Caco-2 (cell line): Measurements from ENCODE around the gene DIAPH1. TPM values are rescaled to one million over a fixed set of nuclear protein-coding genes. Genes with fewer than 3 reads are reported as not detected.
A peak's percentile ranks its signal among the peaks of the same experiment; 100 is the strongest.

Experiments used
- BruUV-seq: library from RNA; stranded (reverse); fragments of 400-500 nt; replicated peaks from 2 replicates; lab custom pipeline; 2021; lab: Mats Ljungman, UMichigan
- CTCF ChIA-PET: fragments of 300-600 bp; sonication (Branson Sonifier 250); formaldehyde crosslinking; loops from one replicate; lab custom pipeline; 2022; ENCODE audit warnings: antibody characterized with exemption; lab: Charles Lee
- POLR2A ChIA-PET: fragments of 300-600 bp; sonication (Branson Sonifier 250); formaldehyde crosslinking; loops from one replicate; lab custom pipeline; 2022; ENCODE audit warnings: antibody characterized with exemption; lab: Charles Lee
- DNase-seq, 2 experiments: peaks; one replicate each; pipeline versions ENCODE4 v3.0.0 to v3.0.0-alpha.2; 2020 to 2022
- H3K27me3 ChIP-seq: replicated peaks from 2 replicates; pipeline ENCODE4 v1.6.0; 2011; ENCODE audit warnings: low read length; ENCODE audit not compliant: control insufficient read depth, insufficient read depth
- H3K36me3 ChIP-seq: 2 replicates; pipeline ENCODE4 v1.5.1; 2011; ENCODE audit warnings: low read length; ENCODE audit not compliant: control insufficient read depth, insufficient read depth
- H3K4me1 ChIP-seq: fragments of 250-450 bp; sonication (Bioruptor Pico); 2 replicates; pipeline ENCODE4 v1.5.1; 2020; ENCODE audit warnings: mild to moderate bottlenecking
- H3K4me3 ChIP-seq: 2 replicates; pipeline ENCODE4 v1.5.1; 2011; ENCODE audit warnings: low read depth, mild to moderate bottlenecking, control low read depth, low read length
- H3K9me3 ChIP-seq: fragments of 250-450 bp; sonication (Bioruptor Pico); 2 replicates; pipeline ENCODE4 v1.5.1; 2020; ENCODE audit warnings: mild to moderate bottlenecking, moderate library complexity
- H3K27ac Mint-ChIP-seq: one replicate; pipeline ENCODE4 v1.8.0; 2022; ENCODE audit warnings: mixed read lengths; ENCODE audit not compliant: unreplicated experiment
- H3K27me3 Mint-ChIP-seq: one replicate; pipeline ENCODE4 v1.8.0; 2022; ENCODE audit warnings: mixed read lengths; ENCODE audit not compliant: insufficient read depth, unreplicated experiment
- H3K36me3 Mint-ChIP-seq: one replicate; pipeline ENCODE4 v1.8.0; 2022; ENCODE audit warnings: mild to moderate bottlenecking, mixed read lengths; ENCODE audit not compliant: insufficient read depth, unreplicated experiment
- H3K4me1 Mint-ChIP-seq: one replicate; pipeline ENCODE4 v1.8.0; 2022; ENCODE audit warnings: low read depth, mixed read lengths; ENCODE audit not compliant: unreplicated experiment
- H3K4me3 Mint-ChIP-seq: one replicate; pipeline ENCODE4 v1.8.0; 2022; ENCODE audit warnings: mild to moderate bottlenecking, moderate library complexity, mixed read lengths; ENCODE audit not compliant: unreplicated experiment
- H3K9me3 Mint-ChIP-seq: one replicate; pipeline ENCODE4 v1.8.0; 2022; ENCODE audit warnings: mixed read lengths; ENCODE audit not compliant: unreplicated experiment
- intact Hi-C: fragments of 100-400 bp; cut with micrococcal nuclease; formaldehyde crosslinking; loops from one replicate; pipeline ENCODE4 v1.10.0; 2022; ENCODE audit not compliant: unreplicated experiment
- total RNA-seq: library from RNA; stranded (reverse); gene quantifications from 2 replicates; pipeline ENCODE4 v1.2.3, GENCODE V29; 2022
- TF ChIP-seq, protein P1 (sequence below), 2 experiments: fragments of 200-600 bp in 1 of 2; IDR thresholded peaks; 1 replicate in 1 of 2; 2 replicates in 1 of 2; pipeline versions ENCODE4 v1.5.1 to v1.8.0; 2011 to 2022; ENCODE audit warnings: antibody characterized with exemption in 1 of 2, control low read depth in 1 of 2, inconsistent platforms in 1 of 2, low read depth in 1 of 2, low read length in 1 of 2, mild to moderate bottlenecking in 1 of 2, moderate library complexity in 1 of 2; ENCODE audit not compliant: insufficient read depth in 1 of 2, severe bottlenecking in 1 of 2, unreplicated experiment in 1 of 2

DIAPH1 gene
- total RNA-seq, 1 experiment from 2014 or later: 161 TPM

DNA sequence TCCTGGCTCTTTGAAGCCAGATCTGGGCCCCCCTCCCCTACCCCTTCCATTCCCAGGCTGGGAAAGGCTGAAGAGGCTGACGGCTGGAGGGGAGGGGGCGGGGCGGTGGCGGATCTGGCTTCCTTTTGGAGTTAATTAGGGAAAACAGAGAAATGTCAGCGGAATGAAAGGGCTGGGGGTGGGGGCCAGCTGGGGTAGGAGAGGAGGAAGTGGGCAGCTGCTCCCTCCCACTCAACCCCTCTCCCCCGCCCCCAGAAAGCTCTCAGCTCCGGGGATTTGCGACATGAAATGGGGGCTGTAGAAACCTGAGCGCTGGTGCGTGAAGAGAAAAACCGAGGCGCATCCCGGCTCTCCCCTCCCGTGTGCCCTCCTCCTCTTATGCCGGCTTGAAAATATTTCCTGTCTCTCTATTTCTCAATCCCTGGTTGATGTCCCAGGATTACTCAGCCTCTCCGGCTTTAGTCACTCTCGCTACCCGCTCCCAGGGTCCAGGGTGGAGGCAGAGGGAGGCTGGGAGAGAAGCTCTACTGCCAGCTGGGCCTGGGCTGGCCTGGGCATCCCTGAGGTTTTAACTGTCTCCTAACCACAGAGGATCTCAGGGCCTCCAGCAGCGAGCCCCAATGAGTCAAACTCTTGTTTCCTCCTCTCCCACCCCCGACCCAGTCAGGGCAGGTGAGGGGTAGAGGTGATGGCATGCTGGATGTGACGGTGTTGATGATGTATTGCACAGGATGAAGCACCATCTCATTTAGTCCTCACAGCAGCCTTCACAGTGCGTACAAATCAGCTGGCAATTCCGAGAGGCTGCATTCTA is 109.8 kb downstream of the DIAPH1 start:
- TF ChIP-seq, protein P1, sequence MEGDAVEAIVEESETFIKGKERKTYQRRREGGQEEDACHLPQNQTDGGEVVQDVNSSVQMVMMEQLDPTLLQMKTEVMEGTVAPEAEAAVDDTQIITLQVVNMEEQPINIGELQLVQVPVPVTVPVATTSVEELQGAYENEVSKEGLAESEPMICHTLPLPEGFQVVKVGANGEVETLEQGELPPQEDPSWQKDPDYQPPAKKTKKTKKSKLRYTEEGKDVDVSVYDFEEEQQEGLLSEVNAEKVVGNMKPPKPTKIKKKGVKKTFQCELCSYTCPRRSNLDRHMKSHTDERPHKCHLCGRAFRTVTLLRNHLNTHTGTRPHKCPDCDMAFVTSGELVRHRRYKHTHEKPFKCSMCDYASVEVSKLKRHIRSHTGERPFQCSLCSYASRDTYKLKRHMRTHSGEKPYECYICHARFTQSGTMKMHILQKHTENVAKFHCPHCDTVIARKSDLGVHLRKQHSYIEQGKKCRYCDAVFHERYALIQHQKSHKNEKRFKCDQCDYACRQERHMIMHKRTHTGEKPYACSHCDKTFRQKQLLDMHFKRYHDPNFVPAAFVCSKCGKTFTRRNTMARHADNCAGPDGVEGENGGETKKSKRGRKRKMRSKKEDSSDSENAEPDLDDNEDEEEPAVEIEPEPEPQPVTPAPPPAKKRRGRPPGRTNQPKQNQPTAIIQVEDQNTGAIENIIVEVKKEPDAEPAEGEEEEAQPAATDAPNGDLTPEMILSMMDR (IDR thresholded peaks at IDR 0.05; ENCODE audit: insufficient read depth in 1 of 2, low read depth in 1 of 2, low read length in 1 of 2, severe bottlenecking in 1 of 2, unreplicated experiment in 1 of 2): no peak
- Histone ChIP-seq H3K4me3 (no peak overlapping the region), H3K27me3 (no peaks in the 10 kb centered on the region), H3K4me1 (no peaks in the 10 kb centered on the region), H3K9me3 (no peaks in the 10 kb centered on the region), H3K36me3 (no peaks in the 10 kb centered on the region; the same call in 1 of the 2 replicates)
- POLR2A ChIA-PET: no interaction called here
- Mint-ChIP-seq H3K36me3 (peaks cover 27% of the 10 kb centered on the region), H3K4me3 (no peak overlapping the region), H3K9me3 (no peaks in the 10 kb centered on the region), H3K27ac (peak overlapping the region; percentile 45), H3K27me3 (no peaks in the 10 kb centered on the region), H3K4me1 (no peaks in the 10 kb centered on the region)
- BruUV-seq: no TSS peak
- no peak for DNase-seq
- CTCF ChIA-PET: interaction anchor here (0.9 kb wide), 1 partner anchor 112 kb away, joined by 5 read pairs; the partner anchor contains the start of gene PCDHGB5
- intact Hi-C loops: no loop called here

DNA sequence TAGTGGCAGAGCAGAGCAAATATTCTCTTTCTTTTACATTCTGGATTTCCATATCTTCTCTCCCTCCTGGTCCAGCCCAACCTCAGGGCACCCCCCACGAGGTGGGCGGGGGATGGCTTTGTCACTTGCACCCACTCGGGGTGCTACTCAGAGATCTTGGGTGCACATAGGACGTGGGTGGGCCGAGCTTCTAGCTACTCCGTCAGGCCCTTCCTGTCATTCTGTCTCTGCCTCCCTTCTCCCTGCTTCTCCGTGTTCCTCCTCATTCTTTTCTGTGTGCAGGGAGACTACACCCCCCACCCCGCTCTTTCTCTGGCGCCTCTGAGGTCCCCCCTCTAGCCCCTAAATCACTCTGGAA is 110.4 kb downstream of the DIAPH1 start:
- BruUV-seq: no TSS peak
- H3K4me1 Mint-ChIP-seq: no peaks in the 10 kb centered on the region
- no peaks in the 10 kb centered on the region for H3K9me3 Mint-ChIP-seq
- CTCF ChIA-PET: interaction anchor here (0.7 kb wide), 1 partner anchor 66 kb away, joined by 3 read pairs; no protein-coding TSS in a partner anchor
- no peak overlapping the region for H3K27ac Mint-ChIP-seq
- intact Hi-C loops: no loop called here
- no peak for DNase-seq
- H3K36me3 Mint-ChIP-seq: peaks cover 21% of the 10 kb centered on the region
- no peak overlapping the region for H3K4me3 Mint-ChIP-seq
- Histone ChIP-seq H3K9me3 (no peaks in the 10 kb centered on the region), H3K4me1 (no peaks in the 10 kb centered on the region), H3K27me3 (no peaks in the 10 kb centered on the region), H3K4me3 (no peak overlapping the region), H3K36me3 (no peaks in the 10 kb centered on the region; the same call in 1 of the 2 replicates)
- H3K27me3 Mint-ChIP-seq: no peaks in the 10 kb centered on the region
- POLR2A ChIA-PET: no interaction called here
- TF ChIP-seq, protein P1 (IDR thresholded peaks at IDR 0.05; ENCODE audit: insufficient read depth in 1 of 2, low read depth in 1 of 2, low read length in 1 of 2, severe bottlenecking in 1 of 2, unreplicated experiment in 1 of 2): no peak

DNA sequence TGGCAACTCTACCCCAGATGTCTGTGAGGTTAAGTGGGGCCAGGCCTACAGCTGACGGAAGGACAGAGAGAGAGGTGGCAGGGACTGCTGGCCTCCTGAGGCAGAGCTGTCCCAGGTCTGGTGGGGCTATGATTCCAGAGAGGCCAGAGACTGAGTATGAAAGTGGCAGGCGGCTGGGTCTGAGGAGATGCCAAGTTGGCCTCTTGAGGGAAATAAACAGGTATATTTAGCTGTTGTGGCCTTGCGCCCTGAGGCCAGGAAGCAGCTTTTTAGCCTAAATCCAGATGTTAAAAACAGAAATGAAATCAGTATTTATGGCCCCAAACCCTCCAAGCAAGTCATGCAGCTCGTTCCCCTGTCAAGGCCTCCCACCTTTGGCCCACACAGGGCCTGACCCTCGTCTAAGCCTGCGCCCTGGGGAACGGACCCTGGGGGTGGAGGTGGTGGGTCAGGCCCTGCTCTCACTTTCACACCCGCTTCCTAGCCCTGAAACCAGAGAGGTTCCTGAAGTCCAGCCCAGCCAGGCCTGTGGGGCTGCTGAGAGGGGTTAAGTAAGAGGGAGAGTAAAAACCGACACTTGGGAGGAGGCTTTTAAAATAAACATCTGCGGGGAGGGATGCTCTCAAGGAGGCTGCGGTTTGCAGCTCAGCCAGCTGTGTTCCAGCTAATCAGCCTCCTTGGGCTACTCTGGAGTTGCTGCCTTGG is 111.3 kb downstream of the DIAPH1 start:
- no peak for DNase-seq
- no peak overlapping the region for H3K4me3 Mint-ChIP-seq
- ChIA-PET POLR2A (no interaction called here), CTCF (interaction anchor here (0.7 kb wide), 1 partner anchor 65 kb away, joined by 3 read pairs; no protein-coding TSS in a partner anchor)
- H3K27ac Mint-ChIP-seq: peak overlapping the region; percentile 6
- H3K9me3 Mint-ChIP-seq: no peaks in the 10 kb centered on the region
- H3K36me3 Mint-ChIP-seq: peaks cover 12% of the 10 kb centered on the region
- Histone ChIP-seq H3K36me3 (no peaks in the 10 kb centered on the region; the same call in 1 of the 2 replicates), H3K4me3 (no peak overlapping the region), H3K9me3 (no peaks in the 10 kb centered on the region), H3K4me1 (no peaks in the 10 kb centered on the region), H3K27me3 (no peaks in the 10 kb centered on the region)
- no peaks in the 10 kb centered on the region for H3K4me1 Mint-ChIP-seq
- no TSS peak for BruUV-seq
- TF ChIP-seq, protein P1 (IDR thresholded peaks at IDR 0.05; ENCODE audit: insufficient read depth in 1 of 2, low read depth in 1 of 2, low read length in 1 of 2, severe bottlenecking in 1 of 2, unreplicated experiment in 1 of 2): no peak
- no peaks in the 10 kb centered on the region for H3K27me3 Mint-ChIP-seq
- intact Hi-C loops: no loop called here
